Endothelial cell of umbilical vein (primary cell): ENCODE results near the gene HIKESHI. TPM values are rescaled to one million over a fixed set of nuclear protein-coding genes. Genes with fewer than 3 reads are reported as not detected.

ENCODE experiments used
- BruUV-seq: library from RNA; stranded (reverse); fragments of 400-500 nt; replicated peaks from 2 replicates; lab custom pipeline; 2021; lab: Mats Ljungman, UMichigan
- CTCF ChIA-PET: fragments of 300-600, 350-600 bp; sonication (Branson Sonifier 250); formaldehyde crosslinking; loops from one replicate; lab custom pipeline; 2021; ENCODE audit warnings: antibody characterized with exemption, inconsistent platforms; lab: Charles Lee
- POLR2A ChIA-PET: fragments of 300-600, 350-600 bp; sonication (Branson Sonifier 250); formaldehyde crosslinking; loops from one replicate; lab custom pipeline; 2021; ENCODE audit warnings: antibody characterized with exemption, inconsistent platforms; lab: Charles Lee
- DNase-seq: peaks from one replicate; pipeline ENCODE4 v3.0.0-alpha.2; 2011; ENCODE audit warnings: low read depth, low spot score
- FAIRE-seq: peaks from 2 replicates; lab custom pipeline; 2011; peaks lifted over from hg19 to GRCh38; lab: Jason Lieb, UNC
- H2AFZ ChIP-seq: 2 replicates; pipeline ENCODE4 v1.6.0; 2012; ENCODE audit warnings: low read depth, low read length, control low read depth, inconsistent platforms
- H3K27ac ChIP-seq: 2 replicates; pipeline ENCODE4 v1.5.1; 2011; ENCODE audit warnings: low read depth, mild to moderate bottlenecking, control low read depth, low read length, moderate library complexity; ENCODE audit not compliant: insufficient read depth
- H3K27me3 ChIP-seq, 2 experiments: 2 replicates each; pipeline versions ENCODE4 v1.6.0 to v1.6.1; 2011; ENCODE audit warnings: low read length in 2 of 2, mixed read lengths in 1 of 2; ENCODE audit not compliant: control insufficient read depth in 2 of 2, insufficient read depth in 2 of 2
- H3K36me3 ChIP-seq, 2 experiments: 2 replicates in 1 of 2; 3 replicates in 1 of 2; pipeline ENCODE4 v1.5.1; 2011; ENCODE audit warnings: low read length in 2 of 2, mild to moderate bottlenecking in 1 of 2, moderate library complexity in 1 of 2; ENCODE audit not compliant: control insufficient read depth in 2 of 2, insufficient read depth in 2 of 2; ENCODE audit errors: extremely low read depth in 1 of 2
- H3K4me1 ChIP-seq: 3 replicates; pipeline ENCODE4 v1.5.1; 2011; ENCODE audit warnings: mild to moderate bottlenecking, low read length; ENCODE audit not compliant: control insufficient read depth, insufficient read depth; ENCODE audit errors: extremely low read depth
- H3K4me2 ChIP-seq: 2 replicates; pipeline ENCODE4 v1.6.1; 2011; ENCODE audit warnings: low read length, control low read depth, mixed read lengths; ENCODE audit not compliant: insufficient read depth
- H3K4me3 ChIP-seq, 3 experiments: fragments of 200-600 bp in 1 of 3; sonication (generic), shearing (Covaris generic) in 1 of 3; replicated peaks in 1 of 3; 2 replicates each; pipeline ENCODE4 v1.5.1; 2011 to 2016; ENCODE audit warnings: control low read depth in 3 of 3, low read length in 3 of 3, mild to moderate bottlenecking in 2 of 3, inconsistent platforms in 1 of 3, low read depth in 1 of 3, moderate library complexity in 1 of 3; ENCODE audit not compliant: insufficient read depth in 1 of 3
- H3K79me2 ChIP-seq: 2 replicates; pipeline ENCODE4 v1.6.0; 2012; ENCODE audit warnings: low read length, inconsistent platforms; ENCODE audit not compliant: control insufficient read depth, insufficient read depth
- H3K9ac ChIP-seq: replicated peaks from 2 replicates; pipeline ENCODE3; 2011; ENCODE audit warnings: low read length, control low read depth; ENCODE audit not compliant: insufficient read depth; ENCODE audit errors: extremely low read depth
- H3K9me1 ChIP-seq: replicated peaks from 3 replicates; pipeline ENCODE4 v1.6.0; 2011; ENCODE audit warnings: mild to moderate bottlenecking, low read length; ENCODE audit not compliant: control insufficient read depth, insufficient read depth; ENCODE audit errors: extremely low read depth
- H3K9me3 ChIP-seq: replicated peaks from 2 replicates; pipeline ENCODE4 v1.5.1; 2012; ENCODE audit warnings: low read length, inconsistent platforms; ENCODE audit not compliant: control insufficient read depth, insufficient read depth
- H4K20me1 ChIP-seq: replicated peaks from 2 replicates; pipeline ENCODE3; 2011; ENCODE audit warnings: mild to moderate bottlenecking, low read length; ENCODE audit not compliant: control insufficient read depth, insufficient read depth; ENCODE audit errors: extremely low read depth
- EZH2 ChIP-seq: IDR thresholded peaks from 2 replicates; pipeline ENCODE4 v1.6.1; 2012; ENCODE audit warnings: borderline replicate concordance, low read depth, mild to moderate bottlenecking, moderate library complexity, low read length, inconsistent platforms; ENCODE audit not compliant: severe bottlenecking
- FOS ChIP-seq: IDR thresholded peaks from 2 replicates; pipeline ENCODE4 v1.6.1; 2011; ENCODE audit warnings: mild to moderate bottlenecking, low read length, moderate library complexity, borderline replicate concordance; ENCODE audit not compliant: insufficient read depth
- GATA2 ChIP-seq: IDR thresholded peaks from 2 replicates; pipeline ENCODE4 v1.7.0; 2011; ENCODE audit warnings: low read depth, mild to moderate bottlenecking, moderate library complexity, mixed read lengths, low read length; ENCODE audit not compliant: insufficient read length, insufficient read depth
- JUN ChIP-seq: IDR thresholded peaks from 2 replicates; pipeline ENCODE4 v1.6.1; 2011; ENCODE audit warnings: borderline replicate concordance, low read depth; ENCODE audit not compliant: insufficient read length, insufficient read depth
- MYC ChIP-seq: IDR thresholded peaks from one replicate; pipeline ENCODE4 v1.6.1; 2011; ENCODE audit warnings: mild to moderate bottlenecking, low read depth, low read length
- POLR2A ChIP-seq: IDR thresholded peaks from 2 replicates; pipeline ENCODE4 v1.6.1; 2012; ENCODE audit warnings: low read depth, mild to moderate bottlenecking, control low read depth, low read length
- POLR2AphosphoS5 ChIP-seq: IDR thresholded peaks from 2 replicates; pipeline ENCODE4 v1.6.1; 2012; ENCODE audit warnings: low read depth, mild to moderate bottlenecking, control low read depth, low read length, moderate library complexity; ENCODE audit not compliant: insufficient read depth
- dilution Hi-C: fragments of 300-500 bp; cut with MboI; formaldehyde crosslinking; loops from one replicate; pipeline ENCODE4 v1.15.0; 2019; ENCODE audit warnings: low sequenced_read_pairs; ENCODE audit not compliant: extremely low pct_ligation_motif_present
- intact Hi-C: fragments of 100-400 bp; cut with micrococcal nuclease; formaldehyde crosslinking; loops from one replicate; pipeline ENCODE4 v1.10.0; 2022
- polyA plus RNA-seq, 4 experiments: library from polyadenylated mRNA; depleted of rRNA in 3 of 4; stranded (reverse) in 3 of 4; unstranded in 1 of 4; fragments of >200 nt; gene quantifications; 2 replicates each; pipeline versions ENCODE4 v1.2.1 to v1.2.3, GENCODE V29; 2011 to 2012; ENCODE audit warnings: missing spikeins in 1 of 4
- total RNA-seq: library from RNA; stranded (reverse); gene quantifications from 2 replicates; pipeline ENCODE4 v1.2.3, GENCODE V29; 2021
- TF ChIP-seq, protein P1 (sequence below), 2 donors: IDR thresholded peaks; 1 replicate in 1 of 2; 2 replicates in 1 of 2; pipeline ENCODE4 v1.5.1; 2011; ENCODE audit warnings: low read length in 2 of 2, mild to moderate bottlenecking in 2 of 2, moderate library complexity in 2 of 2, control low read depth in 1 of 2, inconsistent platforms in 1 of 2, low read depth in 1 of 2; ENCODE audit not compliant: insufficient read depth in 1 of 2; ENCODE audit errors: extremely low read depth in 1 of 2
- TF ChIP-seq, protein P2 (sequence below): IDR thresholded peaks from 2 replicates; pipeline ENCODE4 v1.6.1; 2011; ENCODE audit not compliant: insufficient read depth, insufficient read length

Gene HIKESHI
- total and polyA plus RNA-seq, 2 donors (not counting 3 experiments of a cell fraction or from before 2014, with no cell fraction given) = 40.2 to 66.9 TPM

DNA sequence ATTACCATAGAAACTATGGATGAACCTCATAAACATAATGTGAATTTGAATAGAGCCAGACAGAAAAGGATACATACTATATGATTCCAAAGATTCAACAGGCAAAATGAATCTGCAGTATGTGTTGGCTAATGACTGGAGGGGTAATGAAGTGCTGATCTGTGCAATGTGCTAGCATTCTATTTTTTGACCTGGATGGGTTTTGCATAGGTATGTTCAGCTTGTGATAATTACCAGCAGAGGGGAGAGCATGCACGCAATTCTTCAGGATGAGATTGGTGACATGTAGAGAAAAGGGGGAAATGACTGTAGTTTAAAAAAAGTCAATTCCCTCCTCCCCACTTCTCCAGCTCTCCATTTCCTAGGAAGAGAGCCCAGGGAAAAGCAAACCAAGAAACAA, 72.0 kb downstream of the HIKESHI start:
- dilution Hi-C loops (no loop called here), intact Hi-C loops (no loop called here)
- no peaks in the 10 kb centered on the region for H4K20me1 ChIP-seq
- BruUV-seq = no TSS peak
- ChIA-PET POLR2A (no interaction called here), CTCF (interaction anchor here (0.8 to 2.8 kb wide), 6 partner anchors 11 to 81 kb away, joined by 3 to 16 read pairs (median 6); no protein-coding TSS in a partner anchor)
- no peaks in the 10 kb centered on the region for H3K9me1 ChIP-seq
- H3K79me2 ChIP-seq = no peaks in the 10 kb centered on the region
- DNase-seq (peak; percentile 38), FAIRE-seq (no peak)
- H3K9ac ChIP-seq = peak overlapping the region; percentile 19
- H3K4me3 ChIP-seq = peak overlapping the region in 2 of 3 experiments; percentile 13 to 48
- H3K27me3 ChIP-seq = no peaks in the 10 kb centered on the region
- H3K4me2 ChIP-seq = peak overlapping the region; percentile 80
- no peak overlapping the region for H3K27ac ChIP-seq
- H2AFZ ChIP-seq = peak overlapping the region; percentile 87
- TF ChIP-seq, protein P1, sequence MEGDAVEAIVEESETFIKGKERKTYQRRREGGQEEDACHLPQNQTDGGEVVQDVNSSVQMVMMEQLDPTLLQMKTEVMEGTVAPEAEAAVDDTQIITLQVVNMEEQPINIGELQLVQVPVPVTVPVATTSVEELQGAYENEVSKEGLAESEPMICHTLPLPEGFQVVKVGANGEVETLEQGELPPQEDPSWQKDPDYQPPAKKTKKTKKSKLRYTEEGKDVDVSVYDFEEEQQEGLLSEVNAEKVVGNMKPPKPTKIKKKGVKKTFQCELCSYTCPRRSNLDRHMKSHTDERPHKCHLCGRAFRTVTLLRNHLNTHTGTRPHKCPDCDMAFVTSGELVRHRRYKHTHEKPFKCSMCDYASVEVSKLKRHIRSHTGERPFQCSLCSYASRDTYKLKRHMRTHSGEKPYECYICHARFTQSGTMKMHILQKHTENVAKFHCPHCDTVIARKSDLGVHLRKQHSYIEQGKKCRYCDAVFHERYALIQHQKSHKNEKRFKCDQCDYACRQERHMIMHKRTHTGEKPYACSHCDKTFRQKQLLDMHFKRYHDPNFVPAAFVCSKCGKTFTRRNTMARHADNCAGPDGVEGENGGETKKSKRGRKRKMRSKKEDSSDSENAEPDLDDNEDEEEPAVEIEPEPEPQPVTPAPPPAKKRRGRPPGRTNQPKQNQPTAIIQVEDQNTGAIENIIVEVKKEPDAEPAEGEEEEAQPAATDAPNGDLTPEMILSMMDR (IDR thresholded peaks at IDR 0.05; ENCODE audit: extremely low read depth in 1 of 2, insufficient read depth in 1 of 2, low read depth in 1 of 2, low read length in 2 of 2) = no peak
- TF ChIP-seq POLR2A = no peak
- no peak for TF ChIP-seq GATA2
- TF ChIP-seq MYC = no peak
- TF ChIP-seq, protein P2, sequence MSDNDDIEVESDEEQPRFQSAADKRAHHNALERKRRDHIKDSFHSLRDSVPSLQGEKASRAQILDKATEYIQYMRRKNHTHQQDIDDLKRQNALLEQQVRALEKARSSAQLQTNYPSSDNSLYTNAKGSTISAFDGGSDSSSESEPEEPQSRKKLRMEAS = no peak
- TF ChIP-seq FOS = no peak
- no peak for TF ChIP-seq JUN
- no peak for TF ChIP-seq EZH2
- no peak for TF ChIP-seq POLR2AphosphoS5
- H3K9me3 ChIP-seq = no peaks in the 10 kb centered on the region
- no peaks in the 10 kb centered on the region for H3K36me3 ChIP-seq
- H3K4me1 ChIP-seq = peaks cover 20% of the 10 kb centered on the region
